Ovary (tissue), 3 donors: ENCODE results near the gene RBFOX2.

ENCODE experiments used
- EP300 ChIP-seq: sonication (generic); formaldehyde crosslinking; IDR thresholded peaks from one replicate; pipeline ENCODE4 v1.6.1; 2017; ENCODE audit warnings: antibody characterized with exemption
- POLR2A ChIP-seq: fragments of 450-650 bp; IDR thresholded peaks from one replicate; pipeline ENCODE4 v1.6.1; 2017; ENCODE audit warnings: antibody characterized with exemption, mild to moderate bottlenecking, moderate library complexity
- TF ChIP-seq, protein P1 (sequence below), 3 donors: fragments of 450-650 bp in 2 of 3; fragments of 200-600 bp in 1 of 3; IDR thresholded peaks; one replicate each; pipeline versions ENCODE4 v1.5.1 to v1.8.0; 2016 to 2022; ENCODE audit warnings: antibody characterized with exemption in 3 of 3, mild to moderate bottlenecking in 1 of 3
- donor health status: DM: no; HTN: no; CAD: no.

DNA sequence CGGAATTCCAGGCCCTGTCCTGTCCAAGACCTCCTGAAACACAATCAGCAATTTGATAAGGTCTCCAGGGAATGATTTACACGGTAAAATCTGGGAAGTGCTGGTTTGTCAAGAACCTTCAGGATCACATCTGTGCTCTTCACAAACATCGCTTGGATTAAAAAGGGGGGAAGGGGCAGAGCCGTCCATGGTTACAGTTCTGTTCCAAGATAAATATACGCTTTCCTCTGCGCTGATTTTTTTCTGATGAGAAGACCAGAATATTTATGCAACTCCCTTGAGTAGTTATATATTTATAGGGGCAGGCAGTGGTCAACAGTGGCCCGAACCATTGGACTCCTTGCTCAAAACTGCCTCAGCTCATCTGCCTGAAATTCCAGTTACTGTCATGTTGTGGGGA, 320.2 kb downstream of the RBFOX2 start:
- TF ChIP-seq, protein P1, sequence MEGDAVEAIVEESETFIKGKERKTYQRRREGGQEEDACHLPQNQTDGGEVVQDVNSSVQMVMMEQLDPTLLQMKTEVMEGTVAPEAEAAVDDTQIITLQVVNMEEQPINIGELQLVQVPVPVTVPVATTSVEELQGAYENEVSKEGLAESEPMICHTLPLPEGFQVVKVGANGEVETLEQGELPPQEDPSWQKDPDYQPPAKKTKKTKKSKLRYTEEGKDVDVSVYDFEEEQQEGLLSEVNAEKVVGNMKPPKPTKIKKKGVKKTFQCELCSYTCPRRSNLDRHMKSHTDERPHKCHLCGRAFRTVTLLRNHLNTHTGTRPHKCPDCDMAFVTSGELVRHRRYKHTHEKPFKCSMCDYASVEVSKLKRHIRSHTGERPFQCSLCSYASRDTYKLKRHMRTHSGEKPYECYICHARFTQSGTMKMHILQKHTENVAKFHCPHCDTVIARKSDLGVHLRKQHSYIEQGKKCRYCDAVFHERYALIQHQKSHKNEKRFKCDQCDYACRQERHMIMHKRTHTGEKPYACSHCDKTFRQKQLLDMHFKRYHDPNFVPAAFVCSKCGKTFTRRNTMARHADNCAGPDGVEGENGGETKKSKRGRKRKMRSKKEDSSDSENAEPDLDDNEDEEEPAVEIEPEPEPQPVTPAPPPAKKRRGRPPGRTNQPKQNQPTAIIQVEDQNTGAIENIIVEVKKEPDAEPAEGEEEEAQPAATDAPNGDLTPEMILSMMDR (IDR thresholded peaks at IDR 0.05): no peak
- no peak for TF ChIP-seq POLR2A
- no peak for TF ChIP-seq EP300
